ENCODE data around the gene RAB26.
"Not testable (repeated sequence)": the region's sequence is repeated elsewhere in the genome, so short reads cannot be mapped to it uniquely, and the experiment has no call there.

RAB26 gene

DNA sequence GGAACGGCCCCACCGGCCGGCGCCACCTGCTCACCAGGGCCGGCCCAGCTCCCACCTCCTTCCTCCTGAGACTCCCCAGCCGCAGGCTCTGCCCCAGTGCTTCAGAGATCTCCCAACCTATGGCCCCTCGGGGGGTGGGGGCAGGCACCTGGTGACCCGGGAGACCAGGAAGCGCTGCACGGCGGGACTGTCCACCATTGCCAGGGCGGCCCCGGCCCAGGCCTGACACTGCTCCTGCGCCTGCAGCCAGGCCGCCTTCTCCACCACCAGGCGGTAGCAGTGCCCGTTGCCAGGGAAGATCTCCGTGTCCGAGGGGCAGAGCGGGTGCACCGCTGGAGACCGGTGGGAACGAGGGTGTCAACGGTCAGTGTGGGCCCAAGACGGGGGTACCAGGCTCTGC lies 31.1 kb upstream of the RAB26 start:
- DNase-seq (ENCODE audit: low read depth), result not testable (repeated sequence)

DNA sequence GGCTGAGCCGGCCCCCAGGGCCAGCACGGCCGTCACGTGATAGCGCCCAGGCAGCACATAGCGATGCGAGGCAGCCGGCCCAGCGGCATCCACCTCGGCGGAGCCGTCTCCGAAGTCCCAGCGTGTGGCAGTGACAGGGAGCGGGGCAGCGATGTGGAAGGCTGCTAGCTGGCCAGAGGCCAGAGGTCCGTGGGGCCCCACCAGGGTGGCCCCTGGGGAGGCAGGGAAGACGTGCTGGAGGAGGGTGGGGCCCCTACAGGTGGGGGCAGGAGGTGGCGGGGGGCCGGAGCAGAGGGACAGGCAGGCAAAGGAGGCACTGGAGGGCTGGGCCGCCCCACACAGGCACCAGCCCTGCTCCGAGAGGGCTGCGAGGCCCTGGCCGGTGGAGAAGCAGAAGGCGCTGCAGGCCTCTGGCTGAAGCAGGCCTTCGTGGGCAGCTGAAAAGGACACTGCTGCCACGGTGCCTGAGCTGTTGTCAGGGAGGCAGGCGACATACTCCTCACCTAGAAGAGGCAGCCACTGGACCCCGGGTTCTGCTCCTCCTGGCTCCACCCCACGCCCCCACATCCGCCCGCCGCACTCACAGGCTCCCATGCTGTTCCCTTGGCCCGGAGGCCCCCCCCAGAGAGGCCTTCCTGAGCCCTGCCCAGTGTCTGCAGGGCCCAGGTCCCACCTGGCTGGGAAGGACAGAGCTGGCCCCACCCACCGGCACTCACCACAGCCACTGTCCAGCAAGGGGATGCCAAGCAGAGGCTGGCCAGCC lies 30.3 kb upstream of the RAB26 start:
- DNase-seq (ENCODE audit: low read depth), result not testable (repeated sequence)

DNA sequence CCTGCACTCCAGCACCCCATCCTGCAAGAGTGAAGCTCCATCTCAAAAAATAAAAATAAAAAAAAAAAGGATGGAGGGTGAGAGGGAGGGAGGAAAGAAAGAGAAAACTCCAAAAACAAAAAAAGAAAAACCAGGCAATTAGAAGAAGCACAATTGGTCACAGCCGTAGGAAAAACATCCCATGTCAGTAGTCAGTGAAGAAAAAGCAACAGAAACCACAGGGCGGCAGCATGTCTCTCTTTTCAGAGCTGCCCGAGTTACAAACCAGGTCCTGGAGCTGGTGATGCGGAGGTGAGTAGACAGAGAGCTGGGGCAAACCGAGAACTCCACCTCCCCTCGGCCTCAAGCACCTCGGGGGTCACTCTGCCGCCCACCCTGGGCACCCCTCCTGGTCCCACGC lies 27.1 kb upstream of the RAB26 start:
- DNase-seq (ENCODE audit: low read depth), result not testable (repeated sequence)

GRCh38 chr16:2121853-2122252 lies 26.6 kb upstream of the RAB26 start:
- no peak for DNase-seq (ENCODE audit: low read depth)

DNA sequence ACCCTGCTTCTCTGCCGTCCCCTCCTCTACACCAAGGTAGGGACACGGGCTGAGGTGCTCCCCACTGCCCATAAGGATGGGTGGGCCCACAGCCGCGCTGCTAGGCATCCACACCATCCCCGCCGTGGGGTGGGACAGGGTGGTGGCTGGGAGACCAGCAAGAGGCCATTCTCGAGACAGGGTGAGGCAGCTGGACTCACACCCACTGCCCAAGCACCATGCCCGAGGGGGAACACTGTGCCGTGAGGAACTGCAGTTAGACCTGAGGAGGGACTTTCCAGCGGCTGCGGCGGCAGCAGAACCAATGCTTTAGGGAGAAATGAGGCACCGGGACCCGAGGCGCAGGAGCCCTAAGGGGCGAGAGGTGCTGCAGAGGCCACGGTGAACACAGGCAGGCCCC lies 26.0 kb upstream of the RAB26 start:
- no peak for DNase-seq (ENCODE audit: low read depth)

GRCh38 chr16:2122934-2123683 lies 25.3 kb upstream of the RAB26 start:
- not testable (repeated sequence) for DNase-seq (ENCODE audit: low read depth)

DNA sequence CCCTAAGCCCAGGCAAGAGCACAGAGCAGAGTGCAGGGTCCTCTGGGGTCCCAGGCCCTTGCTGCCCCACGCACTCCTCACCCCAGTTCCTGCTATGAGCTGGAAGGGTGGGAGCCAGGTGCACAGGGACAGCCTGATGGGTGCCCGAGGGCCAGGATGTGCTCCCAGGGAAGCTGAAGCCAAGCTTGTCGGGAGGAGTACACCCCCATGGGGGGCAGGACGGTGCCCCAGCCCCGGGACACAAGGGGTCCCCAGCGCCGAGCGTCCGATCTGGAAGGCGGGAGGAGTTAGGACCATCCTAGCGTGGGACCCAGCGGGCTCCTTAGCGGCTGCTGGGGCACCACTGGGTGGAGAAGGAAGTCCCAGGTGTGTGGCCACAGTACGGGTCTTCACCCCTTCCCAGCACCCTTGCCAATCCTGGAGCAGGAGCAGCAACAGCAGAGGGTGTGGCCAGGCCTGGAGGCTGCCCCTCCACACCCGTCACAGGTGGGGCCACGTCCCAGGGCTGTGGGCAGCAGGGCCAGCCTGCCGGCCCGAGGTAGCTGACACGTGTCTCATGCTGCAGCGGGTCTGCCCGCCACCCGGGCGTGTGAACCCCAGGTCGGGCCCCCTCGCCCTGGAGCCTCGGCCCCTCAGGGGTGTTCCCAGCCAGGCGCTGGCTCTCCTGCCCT lies 24.6 kb upstream of the RAB26 start:
- not testable (repeated sequence) for DNase-seq (ENCODE audit: low read depth)

DNA sequence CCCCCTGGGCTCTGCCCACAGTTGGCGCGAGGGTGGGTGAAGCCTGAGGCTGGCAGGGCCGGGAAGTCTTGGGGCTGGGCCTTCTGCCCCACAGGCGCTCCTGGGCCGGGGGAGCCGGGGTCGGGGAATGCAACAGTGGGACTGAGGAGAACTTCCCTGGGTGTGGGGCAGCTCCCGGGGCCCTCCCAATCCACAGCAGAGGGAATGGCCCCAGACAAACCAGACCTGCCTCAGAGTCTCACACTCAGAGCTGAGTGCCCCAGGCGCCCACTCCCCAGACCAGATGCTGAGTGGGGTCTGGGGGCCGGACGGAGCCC lies 24.1 kb upstream of the RAB26 start:
- not testable (repeated sequence) for DNase-seq (ENCODE audit: low read depth)

- not testable (repeated sequence) for DNase-seq (ENCODE audit: low read depth)
These were observed 23.6 kb upstream of the RAB26 start for GRCh38 chr16:2124694-2125444.

DNA sequence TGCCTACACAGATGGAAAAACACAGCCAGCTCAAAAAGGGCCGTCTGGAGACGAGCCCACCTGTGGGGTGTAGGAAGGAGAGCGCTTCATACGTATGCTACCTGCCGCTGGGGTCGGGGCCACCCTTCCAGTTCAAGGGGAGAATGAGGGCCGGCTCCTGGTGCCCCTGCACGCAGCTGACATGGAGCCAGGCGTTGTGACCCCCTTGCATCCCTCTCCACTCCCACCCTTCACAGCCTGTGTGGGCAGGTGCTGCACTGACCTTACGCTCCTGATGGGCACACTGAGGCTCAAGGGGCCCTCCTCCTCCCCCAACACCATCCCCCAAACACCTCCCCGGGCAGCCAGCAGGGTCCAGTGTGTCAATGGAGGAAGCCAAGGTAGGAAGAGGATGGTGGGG lies 22.8 kb upstream of the RAB26 start:
- not testable (repeated sequence) for DNase-seq (ENCODE audit: low read depth)

DNA sequence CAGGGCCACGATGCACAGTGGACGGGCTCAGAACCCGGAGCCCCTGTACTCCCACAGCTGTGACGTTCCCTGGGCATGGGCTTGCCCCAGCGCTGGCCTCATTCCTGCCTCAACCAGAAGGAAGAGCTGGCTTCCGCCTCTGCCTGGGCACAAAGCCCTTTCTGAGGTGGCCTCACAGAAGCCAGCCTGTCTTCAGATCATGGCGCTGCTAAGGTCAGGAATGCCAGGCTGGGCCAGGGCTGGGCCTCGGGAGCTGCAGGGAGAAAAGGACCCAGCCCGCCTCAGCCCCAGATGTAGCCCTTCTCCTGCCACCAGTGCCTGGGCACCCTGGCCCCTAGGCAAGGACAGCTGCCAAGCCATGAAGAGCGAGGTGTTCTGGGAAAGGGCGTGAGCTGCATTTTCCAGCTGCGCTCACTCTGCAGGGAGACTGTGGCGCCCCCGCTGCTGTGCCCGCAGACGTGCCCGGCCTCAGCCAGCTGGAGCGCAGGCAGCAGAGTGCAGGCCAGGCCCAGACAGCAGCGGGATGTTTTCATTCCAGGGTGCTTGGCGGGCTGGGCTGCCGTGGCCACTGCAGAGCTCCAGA lies 22.2 kb upstream of the RAB26 start:
- not testable (repeated sequence) for DNase-seq (ENCODE audit: low read depth)

- DNase-seq (ENCODE audit: low read depth), result not testable (repeated sequence)
These were observed 21.4 kb upstream of the RAB26 start for GRCh38 chr16:2126928-2127556.

DNA sequence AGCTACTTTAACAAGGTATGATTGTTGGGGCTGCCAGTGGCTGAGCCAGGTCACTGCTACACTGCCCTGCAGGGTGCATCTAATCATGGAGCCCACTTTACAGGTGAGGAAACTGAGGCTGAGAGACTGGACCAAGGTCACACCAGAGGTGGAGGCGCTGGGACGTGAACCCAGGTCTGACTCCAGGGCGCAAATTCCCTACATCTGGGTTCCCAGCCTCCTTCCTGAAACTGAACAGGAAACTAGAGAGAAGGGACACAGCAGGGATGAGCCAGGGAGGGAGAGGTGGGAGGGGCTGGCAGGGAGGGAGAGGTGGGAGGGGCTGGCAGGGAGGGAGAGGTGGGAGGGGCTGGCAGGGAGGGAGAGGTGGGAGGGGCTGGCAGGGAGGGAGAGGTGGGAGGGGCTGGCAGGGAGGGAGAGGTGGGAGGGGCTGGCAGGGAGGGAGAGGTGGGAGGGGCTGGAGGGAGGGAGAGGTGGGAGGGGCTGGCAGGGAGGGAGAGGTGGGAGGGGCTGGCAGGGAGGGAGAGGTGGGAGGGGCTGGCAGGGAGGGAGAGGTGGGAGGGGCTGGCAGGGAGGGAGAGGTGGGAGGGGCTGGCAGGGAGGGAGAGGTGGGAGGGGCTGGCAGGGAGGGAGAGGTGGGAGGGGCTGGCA lies 20.7 kb upstream of the RAB26 start:
- DNase-seq (ENCODE audit: low read depth), result not testable (repeated sequence)

DNA sequence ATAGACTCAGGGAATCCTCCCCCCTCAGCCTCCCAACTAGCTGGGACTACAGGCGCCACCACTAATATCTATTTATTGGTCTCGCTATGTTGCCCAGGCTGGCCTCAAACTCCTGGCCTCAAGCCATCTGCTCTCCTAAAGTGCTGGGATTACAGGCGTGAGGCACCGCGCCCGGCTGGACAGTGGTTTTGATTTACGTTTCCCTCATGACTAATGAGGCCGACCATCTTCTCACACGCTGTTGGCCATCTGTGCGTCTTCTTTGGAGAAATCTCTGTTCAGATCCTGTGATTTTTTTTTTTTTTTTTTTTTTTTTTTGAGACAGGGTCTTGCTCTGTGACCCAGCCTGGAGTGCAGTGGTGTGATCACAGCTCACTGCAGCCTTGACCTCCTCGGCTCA lies 19.2 kb upstream of the RAB26 start:
- not testable (repeated sequence) for DNase-seq (ENCODE audit: low read depth)

GRCh38 chr16:2129890-2130447 lies 18.5 kb upstream of the RAB26 start:
- not testable (repeated sequence) for DNase-seq (ENCODE audit: low read depth)

DNA sequence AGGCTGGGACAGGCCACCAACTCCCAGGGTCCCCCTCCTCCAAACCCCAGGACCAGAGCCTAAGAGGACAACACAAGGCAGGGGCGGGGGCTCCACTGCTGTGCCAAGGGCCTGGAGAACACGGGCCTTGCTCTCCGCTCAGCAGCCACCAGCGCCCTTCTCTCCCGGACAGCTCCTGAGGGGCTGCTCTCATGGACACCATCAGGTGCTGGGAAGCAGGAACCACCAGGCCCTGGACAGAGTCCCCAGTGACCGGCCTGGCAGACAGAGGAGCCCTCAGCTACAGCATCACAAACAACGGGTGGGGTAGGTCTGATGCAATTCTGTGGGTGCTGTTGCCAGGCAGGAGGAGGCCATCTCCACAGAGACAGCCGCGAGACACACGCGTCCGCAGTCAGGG lies 14.6 kb upstream of the RAB26 start:
- not testable (repeated sequence) for DNase-seq (ENCODE audit: low read depth)

GRCh38 chr16:2135071-2135470 lies 13.4 kb upstream of the RAB26 start:
- not testable (repeated sequence) for DNase-seq (ENCODE audit: low read depth)

- peak; percentile 96 for DNase-seq (ENCODE audit: low read depth)
These were observed 12.5 kb upstream of the RAB26 start, which contains the start of gene PKD1 for GRCh38 chr16:2135770-2136490. Gene PKD1, minus strand, starts transcription at chr16:2135898. Its CDS starts 209 bp downstream, at chr16:2135689.

All from stimulated activated CD8-positive, alpha-beta memory T cell treated with anti-CD3 and anti-CD28 coated beads, Interleukin-12 subunit alpha, Interleukin-12 subunit beta, amount 100 ng/mL, for 1 hour (primary cell).